Measurements from ENCODE around the gene AP3D1.

- TF ChIP-seq CTCF (conservative IDR thresholded peaks at IDR 0.05) = no peak
- TF ChIP-seq EZH2 (IDR thresholded peaks at IDR 0.05; ENCODE audit: low read depth) = no peak
Observed at GRCh38 chr19:2101417-2102335, 49.7 kb downstream of the AP3D1 start.

Data from PC-9 (cell line).